H1 (cell line): ENCODE data around the gene MAP2K2. TPM values are rescaled to one million over a fixed set of nuclear protein-coding genes. Genes with fewer than 3 reads are reported as not detected.

Experiments
- CTCF ChIA-PET: fragments of 300-600 bp; sonication (Branson Sonifier 250); formaldehyde crosslinking; loops from one replicate; lab custom pipeline; 2021; ENCODE audit not compliant: partially characterized antibody; lab: Charles Lee
- POLR2A ChIA-PET: fragments of 300-600 bp; sonication (Branson Sonifier 250); formaldehyde crosslinking; loops from one replicate; lab custom pipeline; 2021; ENCODE audit warnings: inconsistent platforms; ENCODE audit not compliant: partially characterized antibody; lab: Charles Lee
- DNase-seq, 2 experiments: peaks; one replicate each; pipeline versions ENCODE4 v3.0.0 to v3.0.0-alpha.2; 2010 to 2022; ENCODE audit warnings: low spot score in 2 of 2, low read depth in 1 of 2, mixed read lengths in 1 of 2
- FAIRE-seq: peaks from 2 replicates; lab custom pipeline; 2011; peaks lifted over from hg19 to GRCh38; lab: Jason Lieb, UNC
- H2AFZ ChIP-seq: 2 replicates; pipeline ENCODE4 v1.8.1; 2012; ENCODE audit warnings: low read length, inconsistent platforms
- H2AK5ac ChIP-seq: 2 replicates; pipeline ENCODE4 v1.6.1; 2013; ENCODE audit warnings: low read depth, low read length
- H2BK120ac ChIP-seq: replicated peaks from 2 replicates; pipeline ENCODE3; 2013; ENCODE audit warnings: low read depth, low read length, inconsistent platforms
- H2BK12ac ChIP-seq: 2 replicates; pipeline ENCODE4 v1.6.1; 2013; ENCODE audit warnings: low read depth, low read length
- H2BK15ac ChIP-seq: 2 replicates; pipeline ENCODE4 v1.6.1; 2013; ENCODE audit warnings: low read length
- H2BK20ac ChIP-seq: 2 replicates; pipeline ENCODE4 v1.6.1; 2013; ENCODE audit warnings: low read length
- H2BK5ac ChIP-seq: 2 replicates; pipeline ENCODE4 v1.6.1; 2013; ENCODE audit warnings: low read depth, low read length
- H3K14ac ChIP-seq: 2 replicates; pipeline ENCODE4 v1.6.1; 2013; ENCODE audit warnings: inconsistent platforms; ENCODE audit not compliant: insufficient read length
- H3K18ac ChIP-seq: 2 replicates; pipeline ENCODE4 v1.6.1; 2013; ENCODE audit warnings: low read length; ENCODE audit errors: extremely low read depth
- H3K23ac ChIP-seq: 2 replicates; pipeline ENCODE4 v1.6.1; 2013; ENCODE audit warnings: inconsistent platforms; ENCODE audit not compliant: insufficient read length
- H3K23me2 ChIP-seq: 2 replicates; pipeline ENCODE4 v1.6.1; 2013; ENCODE audit warnings: low read depth, low read length
- H3K27ac ChIP-seq: 2 replicates; pipeline ENCODE4 v1.6.1; 2011; ENCODE audit warnings: low read depth, low read length, inconsistent platforms
- H3K27me3 ChIP-seq, 4 experiments: replicated peaks in 1 of 4; 1 replicate in 1 of 4; 2 replicates in 3 of 4; pipeline versions ENCODE4 v1.6.1 to v1.8.1; 2011 to 2013; ENCODE audit warnings: low read length in 3 of 4, mild to moderate bottlenecking in 3 of 4, inconsistent platforms in 2 of 4, mixed read lengths in 2 of 4, moderate library complexity in 1 of 4; ENCODE audit not compliant: control insufficient read depth in 3 of 4, insufficient read depth in 3 of 4; ENCODE audit errors: extremely low read depth in 1 of 4
- H3K36me3 ChIP-seq, 4 experiments: 2 replicates each; pipeline versions ENCODE4 v1.6.1 to v1.8.1; 2011 to 2013; ENCODE audit warnings: mild to moderate bottlenecking in 4 of 4, low read length in 3 of 4, moderate library complexity in 2 of 4, control low read depth in 1 of 4, inconsistent platforms in 1 of 4; ENCODE audit not compliant: insufficient read depth in 4 of 4, control insufficient read depth in 2 of 4
- H3K4ac ChIP-seq: replicated peaks from 2 replicates; pipeline ENCODE3; 2013; ENCODE audit warnings: low read length, low read depth, mixed read lengths, inconsistent platforms; ENCODE audit not compliant: insufficient read length
- H3K4me1 ChIP-seq, 4 experiments: replicated peaks in 1 of 4; 1 replicate in 1 of 4; 2 replicates in 3 of 4; pipeline versions ENCODE4 v1.6.1 to v1.8.1; 2011 to 2013; ENCODE audit warnings: low read length in 3 of 4, inconsistent platforms in 2 of 4, mixed read lengths in 1 of 4; ENCODE audit not compliant: insufficient read depth in 4 of 4, control insufficient read depth in 3 of 4
- H3K4me2 ChIP-seq, 2 experiments: 2 replicates each; pipeline versions ENCODE4 v1.6.1 to v1.8.1; 2011 to 2013; ENCODE audit warnings: low read depth in 2 of 2, low read length in 2 of 2, control low read depth in 1 of 2, inconsistent platforms in 1 of 2, mild to moderate bottlenecking in 1 of 2; ENCODE audit not compliant: insufficient read depth in 1 of 2
- H3K4me3 ChIP-seq, 4 experiments: fragments of 200-600, 300-600 bp in 1 of 4; sonication (generic), shearing (Covaris generic), sonication (Bioruptor Twin) in 1 of 4; 2 replicates each; pipeline versions ENCODE4 v1.5.1 to v1.8.1; 2011 to 2016; ENCODE audit warnings: low read length in 4 of 4, low read depth in 3 of 4, control low read depth in 2 of 4, inconsistent platforms in 2 of 4, mild to moderate bottlenecking in 2 of 4, mixed read lengths in 1 of 4, moderate library complexity in 1 of 4; ENCODE audit not compliant: insufficient read depth in 2 of 4; ENCODE audit errors: extremely low read depth in 1 of 4
- H3K56ac ChIP-seq: replicated peaks from 2 replicates; pipeline ENCODE3; 2013; ENCODE audit warnings: low read depth, mild to moderate bottlenecking, mixed read lengths, low read length, inconsistent platforms; ENCODE audit not compliant: insufficient read length
- H3K79me1 ChIP-seq: 2 replicates; pipeline ENCODE4 v1.6.1; 2013; ENCODE audit warnings: low read depth, low read length, control low read depth
- H3K79me2 ChIP-seq, 2 experiments: 2 replicates each; pipeline versions ENCODE4 v1.6.1 to v1.8.1; 2012 to 2013; ENCODE audit warnings: low read length in 2 of 2, mild to moderate bottlenecking in 2 of 2, inconsistent platforms in 1 of 2; ENCODE audit not compliant: insufficient read depth in 2 of 2, control insufficient read depth in 1 of 2
- H3K9ac ChIP-seq, 4 experiments: replicated peaks in 1 of 4; 1 replicate in 1 of 4; 2 replicates in 3 of 4; pipeline versions ENCODE4 v1.6.1 to v1.8.1; 2011 to 2013; ENCODE audit warnings: low read depth in 3 of 4, low read length in 3 of 4, control low read depth in 2 of 4, mild to moderate bottlenecking in 2 of 4, moderate library complexity in 2 of 4, inconsistent platforms in 1 of 4; ENCODE audit errors: extremely low read depth in 1 of 4
- H3K9me3 ChIP-seq, 2 experiments: 2 replicates each; pipeline versions ENCODE4 v1.6.1 to v1.8.1; 2012 to 2013; ENCODE audit warnings: mild to moderate bottlenecking in 2 of 2, moderate library complexity in 2 of 2, control low read depth in 1 of 2, inconsistent platforms in 1 of 2, low read depth in 1 of 2, low read length in 1 of 2, mixed read lengths in 1 of 2; ENCODE audit not compliant: insufficient read depth in 2 of 2
- H4K20me1 ChIP-seq, 2 experiments: replicated peaks in 1 of 2; 2 replicates each; pipeline versions ENCODE3 to v1.8.1; 2011 to 2013; ENCODE audit warnings: inconsistent platforms in 2 of 2, low read length in 2 of 2, mild to moderate bottlenecking in 1 of 2; ENCODE audit not compliant: insufficient read depth in 2 of 2, control insufficient read depth in 1 of 2
- H4K5ac ChIP-seq: 2 replicates; pipeline ENCODE4 v1.6.1; 2013; ENCODE audit warnings: low read length, low read depth, mixed read lengths, inconsistent platforms; ENCODE audit not compliant: insufficient read length
- H4K8ac ChIP-seq: 2 replicates; pipeline ENCODE4 v1.8.0; 2013; ENCODE audit warnings: mild to moderate bottlenecking, moderate library complexity, low read length, inconsistent platforms; ENCODE audit not compliant: insufficient read depth; ENCODE audit errors: extremely low read depth
- H4K91ac ChIP-seq: replicated peaks from 2 replicates; pipeline ENCODE3; 2013; ENCODE audit warnings: low read length, mixed read lengths, inconsistent platforms; ENCODE audit not compliant: insufficient read length
- CEBPB ChIP-seq: IDR thresholded peaks from 2 replicates; pipeline ENCODE4 v1.6.1; 2012; ENCODE audit warnings: low read depth, low read length
- MAFK ChIP-seq: IDR thresholded peaks from 2 replicates; pipeline ENCODE4 v1.6.1; 2012; ENCODE audit warnings: low read depth, mild to moderate bottlenecking, improper control_type of control experiment, low read length
- POLR2AphosphoS5 ChIP-seq: IDR thresholded peaks from 2 replicates; pipeline ENCODE4 v1.6.1; 2011; ENCODE audit warnings: low read depth, low read length
- RXRA ChIP-seq: IDR thresholded peaks from 2 replicates; pipeline ENCODE4 v1.6.1; 2011; ENCODE audit warnings: low read depth, mild to moderate bottlenecking, low read length, moderate library complexity; ENCODE audit not compliant: insufficient read depth
- SP1 ChIP-seq: IDR thresholded peaks from 2 replicates; pipeline ENCODE4 v1.6.1; 2011; ENCODE audit warnings: low read depth, low read length
- WGBS, 2 experiments: shearing (Covaris generic) in 1 of 2; methylation state at CpG; one replicate each; pipeline versions ENCODE4 v1.1.6 to v1.1.7; 2013 to 2015; ENCODE audit warnings: low lambda C conversion rate in 2 of 2, mixed read lengths in 2 of 2, inconsistent platforms in 1 of 2, low coverage in 1 of 2, missing lambda C conversion rate in 1 of 2; ENCODE audit not compliant: insufficient replicate concordance in 2 of 2, insufficient coverage in 1 of 2, insufficient read length in 1 of 2; ENCODE audit errors: extremely low coverage in 1 of 2, missing lambda C conversion rate in 1 of 2; 5-methylcytosine and 5-hydroxymethylcytosine counted together
- polyA plus RNA-seq, 7 experiments: library from polyadenylated mRNA; depleted of rRNA in 3 of 7; stranded (reverse) in 5 of 7; unstranded in 2 of 7; fragments of >200 nt in 5 of 7; fragments of 200-250 nt in 2 of 7; gene quantifications; 1 replicate in 5 of 7; 2 replicates in 1 of 7; 4 replicates in 1 of 7; pipeline versions ENCODE4 v1.2.1 to v1.2.3, GENCODE V29; 2011 to 2013; ENCODE audit warnings: missing spikeins in 2 of 7, mixed read lengths in 2 of 7
- total RNA-seq: library from RNA; stranded (reverse); fragmentation: NEBNext Ultra II Directional; extraction: Animal tissue kit (Norgen Biotek cat#: 25700); gene quantifications from 2 replicates; pipeline ENCODE4 v1.2.1, GENCODE V29; 2021
- TF ChIP-seq, protein P1 (sequence below): IDR thresholded peaks from 2 replicates; pipeline ENCODE4 v1.6.1; 2012; ENCODE audit warnings: inconsistent platforms

The MAP2K2 gene
- total and polyA plus RNA-seq, 2 of the 8 experiments (the other 6 are each of a cell fraction or from before 2014, with no cell fraction given), result 111 to 162 TPM

- Histone ChIP-seq H3K36me3 (peaks cover 8 to 51% (median 34%) of the 10 kb centered on the region in 4 experiments), H4K8ac (no peak overlapping the region; the same call in 1 of the 2 replicates), H2BK20ac (no peak overlapping the region), H3K79me2 (no peaks in the 10 kb centered on the region; a peak in 1 of 4 replicates), H3K4ac (no peak overlapping the region), H3K18ac (no peak overlapping the region), H4K91ac (no peak overlapping the region), H3K23me2 (no peaks in the 10 kb centered on the region), H3K4me1 (no peaks in the 10 kb centered on the region), H4K5ac (no peak overlapping the region), H3K27ac (no peak overlapping the region), H3K56ac (no peak overlapping the region), H4K20me1 (peaks cover 15% of the 10 kb centered on the region in 2 experiments), H3K9ac (no peak overlapping the region), H3K9me3 (peaks cover 0 to 5% of the 10 kb centered on the region in 2 experiments; a peak in 1 of 4 replicates), H2AFZ (no peak overlapping the region), H3K4me3 (no peak overlapping the region), H2AK5ac (no peak overlapping the region), H3K23ac (no peak overlapping the region), H2BK15ac (no peak overlapping the region), H3K4me2 (no peak overlapping the region), H3K79me1 (peaks cover 4% of the 10 kb centered on the region), H2BK12ac (no peak overlapping the region), H3K14ac (no peak overlapping the region), H2BK5ac (no peak overlapping the region), H2BK120ac (no peak overlapping the region), H3K27me3 (no peaks in the 10 kb centered on the region)
- no peak for DNase-seq
- TF ChIP-seq MAFK (no peak), SP1 (no peak), RXRA (no peak), POLR2AphosphoS5 (no peak), CEBPB (no peak)
- TF ChIP-seq, protein P1, sequence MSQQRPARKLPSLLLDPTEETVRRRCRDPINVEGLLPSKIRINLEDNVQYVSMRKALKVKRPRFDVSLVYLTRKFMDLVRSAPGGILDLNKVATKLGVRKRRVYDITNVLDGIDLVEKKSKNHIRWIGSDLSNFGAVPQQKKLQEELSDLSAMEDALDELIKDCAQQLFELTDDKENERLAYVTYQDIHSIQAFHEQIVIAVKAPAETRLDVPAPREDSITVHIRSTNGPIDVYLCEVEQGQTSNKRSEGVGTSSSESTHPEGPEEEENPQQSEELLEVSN, result no peak
- FAIRE-seq, result no peak
- ChIA-PET CTCF (interaction anchor here (9.6 kb wide), 1 partner anchor 27 kb away, joined by 42 read pairs; no protein-coding TSS in a partner anchor), POLR2A (no interaction called here)
- 96% methylated on average over 14 of the region's 17 CpGs; no CpG with 5 or more reads in 1 of the 2 experiments for WGBS, 2 experiments
These were observed 11.6 kb downstream of the MAP2K2 start for GRCh38 chr19:4112367-4112766.
